Measurements from ENCODE around the gene TMPRSS13. TPM values are rescaled to one million over a fixed set of nuclear protein-coding genes. Genes with fewer than 3 reads are reported as not detected.
"Not testable (repeated sequence)": the region's sequence is repeated elsewhere in the genome, so short reads cannot be mapped to it uniquely, and the experiment has no call there.

Gene TMPRSS13
- total RNA-seq, 1 donor from 2014 or later: 0.15 TPM

DNA sequence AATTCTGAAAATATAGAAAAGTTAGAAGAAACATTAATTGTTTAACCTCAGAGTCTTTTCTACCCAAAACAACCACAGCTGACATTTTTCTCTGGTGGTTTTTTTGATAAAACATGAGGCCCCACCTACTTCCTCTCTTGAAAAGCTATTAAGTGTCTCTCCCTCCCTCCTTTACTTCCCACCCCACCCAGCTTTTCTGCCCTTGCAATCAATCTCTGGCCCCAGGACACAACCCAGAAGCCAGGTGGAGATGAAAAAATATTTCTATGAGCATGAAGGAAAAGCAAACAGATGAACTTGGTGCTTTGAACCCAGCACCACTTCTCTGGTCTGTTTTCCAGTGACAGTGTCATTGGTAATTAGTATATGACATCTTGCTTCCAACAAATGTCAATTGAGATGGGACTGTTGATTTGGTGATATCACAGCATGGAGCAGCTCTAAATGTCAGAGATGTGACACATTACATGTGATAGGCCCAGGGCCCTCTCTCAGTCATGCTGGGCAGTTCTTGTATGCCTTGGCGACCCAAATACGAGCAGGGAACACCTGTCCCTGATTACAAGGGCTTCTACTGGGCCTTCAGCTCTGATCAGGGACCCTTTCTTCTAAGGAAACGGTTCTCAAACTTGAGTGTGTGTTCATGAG, 23.9 kb upstream of the TMPRSS13 start:
- intact Hi-C loops (cut with micrococcal nuclease): no loop called here
- ATAC-seq (peak; percentile 42), DNase-seq (no peak)

DNA sequence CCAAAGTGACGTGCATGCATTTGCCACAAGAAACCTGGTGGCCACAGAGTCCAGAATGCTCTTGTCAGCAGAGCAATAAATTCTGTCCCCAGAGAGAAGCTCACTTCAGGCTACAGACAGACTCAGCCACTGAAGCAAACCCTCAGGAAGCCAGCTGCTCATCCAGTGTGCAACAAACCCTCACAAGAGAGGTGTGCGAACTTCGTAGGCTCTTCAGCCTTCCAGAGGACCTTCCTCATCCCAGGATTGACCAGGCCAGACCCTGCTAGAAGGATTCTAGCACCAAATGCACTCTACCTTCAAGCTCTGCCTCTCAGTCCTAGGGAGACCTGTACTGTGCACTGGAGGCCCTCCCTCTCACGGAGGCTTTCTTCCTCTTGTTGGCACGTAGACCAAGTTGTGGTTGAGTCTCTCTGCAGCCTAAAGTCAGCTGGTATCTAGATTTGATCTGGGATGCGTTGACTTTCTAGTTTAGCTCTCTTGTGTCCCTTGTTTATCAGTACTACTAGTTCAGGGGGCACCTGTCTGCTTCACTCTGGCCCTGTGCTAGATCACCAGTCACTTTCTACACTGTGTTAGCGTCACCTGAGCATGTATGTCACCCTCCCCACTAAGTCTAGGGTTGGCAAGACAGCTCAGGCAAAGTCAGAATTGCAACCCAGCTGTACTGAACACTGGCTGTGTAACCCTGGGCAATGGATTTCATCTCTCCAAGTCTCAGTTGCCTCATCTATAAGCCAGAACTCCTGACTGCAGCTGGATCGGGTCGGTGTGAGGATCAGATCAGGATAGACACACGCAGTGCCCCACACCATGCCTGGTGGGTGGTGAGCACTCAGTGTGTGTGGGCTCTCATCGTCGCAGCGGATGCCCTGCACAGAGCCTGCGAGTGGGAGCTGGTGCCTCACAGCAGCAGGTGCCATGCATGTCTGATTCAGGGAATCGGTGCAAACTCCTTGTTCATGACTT, 22.1 kb upstream of the TMPRSS13 start:
- ATAC-seq (no peak), DNase-seq (no peak)
- intact Hi-C loops (cut with micrococcal nuclease): no loop called here

DNA sequence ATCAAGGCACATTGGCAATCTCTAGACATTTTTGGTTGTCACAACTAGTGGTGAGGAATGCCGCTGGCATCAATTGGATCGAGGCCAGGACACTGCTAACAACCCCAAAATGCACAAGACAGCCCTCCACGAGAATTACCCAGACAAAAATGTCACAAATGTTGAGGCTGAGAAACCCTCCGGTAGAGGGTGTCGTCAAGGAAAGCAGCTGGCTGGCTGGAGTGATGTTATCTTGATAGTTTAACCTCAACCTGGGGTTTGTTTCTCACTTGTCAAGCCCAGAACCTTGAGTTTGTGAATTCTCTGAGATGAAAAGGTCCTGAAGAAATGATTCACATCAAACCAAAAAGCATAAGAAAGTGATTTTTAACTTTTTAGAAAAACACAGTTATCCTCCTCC, 21.1 kb upstream of the TMPRSS13 start:
- no peak for ATAC-seq
- intact Hi-C loops (cut with micrococcal nuclease): no loop called here
- DNase-seq: no peak

DNA sequence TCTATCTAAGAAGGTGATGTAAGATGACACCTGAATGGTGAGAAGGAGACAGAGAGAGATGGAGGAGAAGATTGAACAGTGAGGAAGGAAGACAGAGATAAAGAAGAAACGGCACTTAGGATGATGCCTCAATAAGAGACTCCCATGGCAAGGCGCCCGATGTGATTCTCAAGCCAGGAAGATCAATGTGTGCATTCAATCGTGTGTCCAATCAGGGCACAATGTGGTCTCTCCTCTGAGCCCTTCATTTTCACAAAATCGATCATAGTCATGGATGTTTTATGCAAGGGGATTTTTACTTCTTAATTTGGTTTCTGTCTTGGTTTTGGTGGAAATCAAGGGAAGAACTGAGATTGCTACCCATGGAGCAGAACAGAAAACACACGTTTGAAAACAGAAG, 19.9 kb upstream of the TMPRSS13 start:
- ATAC-seq (no peak), DNase-seq (no peak)
- intact Hi-C loops (cut with micrococcal nuclease): loop anchor here (5.0 kb wide), 1 partner anchor 107 kb away; no protein-coding TSS in a partner anchor

DNA sequence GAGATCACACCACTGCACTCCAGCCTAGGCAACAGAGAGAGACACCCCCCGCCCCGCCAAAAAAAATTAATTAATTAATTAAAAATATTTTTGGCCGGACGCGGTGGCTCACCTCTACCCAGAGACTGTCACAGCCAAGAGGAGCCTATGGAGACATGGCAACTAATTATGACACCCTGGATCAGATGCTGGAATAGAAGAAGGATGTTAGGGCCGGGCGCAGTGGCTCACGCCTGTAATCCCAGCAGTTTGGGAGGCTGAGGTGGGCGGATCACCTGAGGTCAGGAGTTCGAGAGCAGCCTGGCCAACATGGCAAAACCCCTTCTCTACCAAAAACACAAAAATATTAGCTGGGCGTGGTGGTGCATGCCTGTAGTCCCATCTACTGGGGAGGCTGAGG, 19.3 kb upstream of the TMPRSS13 start:
- intact Hi-C loops (cut with micrococcal nuclease): loop anchor here (5.0 kb wide), 1 partner anchor 106 kb away; no protein-coding TSS in a partner anchor
- DNase-seq, ATAC-seq: not testable (repeated sequence)

DNA sequence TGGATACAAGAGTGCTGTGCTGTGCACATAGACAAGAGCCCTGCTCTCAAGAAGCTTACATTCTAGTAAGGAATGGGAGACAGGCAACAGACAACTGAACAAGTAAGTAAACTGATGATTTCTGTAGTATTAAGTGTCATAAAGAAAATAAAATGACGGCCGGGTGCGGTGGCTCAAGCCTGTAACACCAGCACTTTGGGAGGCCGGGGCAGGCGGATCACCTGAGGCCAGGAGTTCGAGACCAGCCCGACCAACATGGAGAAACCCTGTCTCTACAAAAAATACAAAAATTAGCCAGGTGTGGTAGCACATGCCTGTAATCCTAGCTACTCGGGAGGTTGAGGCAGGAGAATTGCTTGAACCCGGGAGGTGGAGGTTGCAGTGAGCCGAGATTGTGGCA, 18.5 kb upstream of the TMPRSS13 start:
- DNase-seq, ATAC-seq: not testable (repeated sequence)
- intact Hi-C loops (cut with micrococcal nuclease): loop anchor here (5.0 kb wide), 1 partner anchor 105 kb away; no protein-coding TSS in a partner anchor

DNA sequence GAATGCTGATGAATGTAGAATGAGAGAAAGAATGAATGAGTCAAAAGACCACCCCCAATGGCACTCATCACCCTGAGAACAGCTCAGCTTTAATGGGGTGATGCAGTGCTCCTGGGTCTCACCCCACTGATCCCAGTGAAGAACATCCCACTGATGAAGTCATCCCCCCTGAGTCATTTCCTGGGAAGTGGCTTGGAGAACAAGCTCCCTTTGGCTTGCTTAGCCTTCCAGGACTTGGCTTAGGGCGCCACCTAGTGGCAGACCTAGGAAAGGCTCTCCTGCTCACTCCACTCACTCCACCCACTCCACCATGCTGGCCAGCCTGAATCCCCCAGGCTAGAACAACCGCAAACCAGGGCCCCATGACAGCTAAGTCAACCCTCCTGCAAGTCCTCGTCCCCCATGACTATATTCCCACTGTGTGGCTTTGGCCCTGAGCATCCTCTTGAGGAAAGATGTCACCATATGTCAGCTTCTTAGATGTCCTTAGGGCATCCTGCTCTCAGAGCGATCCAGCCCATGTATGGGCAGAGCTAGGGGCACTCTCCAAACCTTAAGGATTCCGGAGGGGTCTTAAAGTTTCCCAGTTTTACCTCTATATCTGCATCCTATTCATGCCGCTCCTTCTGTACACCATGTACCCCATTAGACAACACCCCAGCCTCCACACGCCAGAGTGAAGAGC, 17.8 kb upstream of the TMPRSS13 start:
- intact Hi-C loops (cut with micrococcal nuclease): loop anchor here (5.0 kb wide), 1 partner anchor 105 kb away; no protein-coding TSS in a partner anchor
- peak; percentile 92 for DNase-seq
- peak; percentile 97 for ATAC-seq

DNA sequence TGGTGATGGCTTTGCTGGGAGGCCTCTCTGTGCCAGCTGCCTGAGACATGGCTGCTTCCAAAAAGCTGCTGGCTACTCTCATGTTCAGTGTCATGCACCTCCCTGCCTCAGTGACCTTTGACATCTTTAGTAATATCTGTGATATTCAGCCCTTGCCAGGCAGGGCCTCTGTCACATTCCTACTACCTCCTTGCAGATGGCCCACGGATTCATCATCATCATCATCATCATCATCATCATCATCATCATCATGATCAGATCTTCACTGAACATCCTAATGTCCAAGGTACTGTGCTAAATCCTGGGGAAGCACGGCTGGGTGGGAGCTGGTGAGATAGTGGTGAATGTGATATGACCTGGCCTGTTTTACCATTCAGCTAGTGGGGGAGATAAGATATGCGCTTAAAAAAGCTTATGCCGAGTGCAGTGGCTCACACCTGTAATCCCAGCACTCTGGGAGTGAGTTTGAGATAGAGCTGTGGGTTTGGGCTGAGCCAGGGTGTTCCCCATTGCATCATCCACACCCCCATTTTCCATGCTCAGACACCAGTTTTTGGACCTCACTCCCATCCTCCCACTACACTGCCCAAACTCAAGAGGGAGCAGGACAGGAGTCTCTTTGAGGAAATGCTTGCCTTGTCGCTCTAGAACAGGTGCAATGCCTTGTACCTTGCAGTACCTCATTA, 17.1 kb upstream of the TMPRSS13 start:
- ATAC-seq: no peak
- DNase-seq: no peak
- intact Hi-C loops (cut with micrococcal nuclease): loop anchor here (5.0 kb wide), 1 partner anchor 104 kb away; no protein-coding TSS in a partner anchor

DNA sequence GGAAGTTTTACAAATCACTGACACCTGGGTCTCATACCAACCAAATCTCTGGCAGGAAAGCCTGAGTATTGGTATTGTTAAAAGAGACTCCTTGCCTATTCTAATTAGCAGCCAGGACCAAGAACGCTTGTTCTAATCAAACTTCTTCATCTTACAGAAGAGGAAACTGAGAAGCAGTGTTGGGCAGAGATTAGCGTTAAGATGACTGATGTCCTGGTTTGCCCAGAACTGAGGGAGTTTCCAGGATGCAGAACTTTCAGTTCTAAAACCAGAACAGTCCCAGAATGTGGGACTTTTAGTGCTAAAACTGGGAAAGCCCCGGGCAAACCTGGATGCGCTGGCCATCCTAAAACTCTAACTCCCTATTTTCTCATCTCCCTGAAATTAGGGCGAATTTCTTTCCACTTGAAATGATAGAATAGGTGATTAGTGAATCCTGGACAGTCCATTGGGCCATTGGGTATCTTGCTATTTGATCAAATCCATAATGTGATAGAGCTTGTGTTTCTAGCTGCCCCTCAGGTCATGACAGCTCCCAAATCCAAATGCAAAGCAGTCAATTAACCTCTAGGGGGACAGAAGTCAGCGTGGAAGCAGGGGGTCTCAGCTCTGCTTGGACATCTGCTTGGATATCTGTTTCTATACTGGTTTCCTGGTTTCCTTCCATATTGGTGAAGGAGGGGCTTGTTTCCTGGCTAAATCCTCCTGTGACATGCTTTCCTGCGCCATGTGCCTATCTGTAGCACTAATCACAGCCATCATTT, 16.0 kb upstream of the TMPRSS13 start:
- intact Hi-C loops (cut with micrococcal nuclease): loop anchor here (5.0 kb wide), 1 partner anchor 103 kb away; no protein-coding TSS in a partner anchor
- DNase-seq (no peak), ATAC-seq (peak; percentile 8)

DNA sequence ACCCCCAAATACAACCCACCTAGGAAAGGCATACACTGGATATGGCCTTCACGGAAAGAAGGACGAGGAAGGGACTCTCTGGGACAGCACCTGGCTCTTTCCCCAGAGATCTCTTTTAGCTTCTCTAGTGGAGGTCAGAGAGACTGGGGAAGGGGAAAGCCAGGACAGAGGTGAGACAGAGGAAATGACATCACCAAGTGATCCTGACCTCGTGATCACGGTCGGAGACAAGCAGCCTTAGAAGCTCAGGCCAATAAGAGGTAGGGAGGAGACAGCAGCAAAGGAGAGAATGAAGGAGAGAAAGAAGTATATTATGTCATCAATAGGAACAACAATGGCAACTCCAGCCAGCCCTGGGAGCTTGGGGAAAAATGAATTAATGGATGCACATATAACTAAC, 15.4 kb upstream of the TMPRSS13 start:
- intact Hi-C loops (cut with micrococcal nuclease): no loop called here
- ATAC-seq (no peak), DNase-seq (no peak)

DNA sequence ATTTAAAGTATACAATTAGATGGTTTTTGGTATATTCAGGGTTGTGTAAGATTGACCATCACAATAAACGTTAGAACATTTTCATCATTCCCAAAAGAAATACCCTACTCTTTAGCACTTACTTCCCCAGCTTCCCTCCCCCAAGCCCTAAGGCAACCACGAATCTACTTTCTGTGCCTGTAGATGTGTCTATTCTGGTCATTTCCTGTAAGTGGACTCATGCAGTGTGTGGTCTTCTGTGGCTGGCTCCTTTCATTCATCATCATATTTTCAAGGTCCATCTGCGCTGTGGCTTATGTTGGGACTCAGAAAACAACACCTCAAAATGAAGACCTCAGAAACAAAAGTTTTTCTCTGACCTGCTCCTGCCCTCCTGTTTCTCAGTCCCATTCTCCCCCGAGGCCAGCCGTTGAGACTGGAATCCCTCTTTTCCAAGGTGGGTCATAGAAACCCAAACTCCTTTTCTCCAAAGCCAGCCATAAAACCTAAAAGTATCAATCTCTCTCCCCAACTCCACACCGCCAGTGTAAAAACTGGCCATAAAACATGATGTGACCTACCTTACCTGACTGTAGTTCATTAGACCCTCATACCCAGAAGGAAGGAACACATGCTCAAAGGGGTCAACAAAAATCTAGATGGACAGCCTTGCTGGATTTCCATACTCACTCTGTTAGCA, 12.9 kb upstream of the TMPRSS13 start:
- no peak for DNase-seq
- intact Hi-C loops (cut with micrococcal nuclease): no loop called here
- ATAC-seq: no peak

DNA sequence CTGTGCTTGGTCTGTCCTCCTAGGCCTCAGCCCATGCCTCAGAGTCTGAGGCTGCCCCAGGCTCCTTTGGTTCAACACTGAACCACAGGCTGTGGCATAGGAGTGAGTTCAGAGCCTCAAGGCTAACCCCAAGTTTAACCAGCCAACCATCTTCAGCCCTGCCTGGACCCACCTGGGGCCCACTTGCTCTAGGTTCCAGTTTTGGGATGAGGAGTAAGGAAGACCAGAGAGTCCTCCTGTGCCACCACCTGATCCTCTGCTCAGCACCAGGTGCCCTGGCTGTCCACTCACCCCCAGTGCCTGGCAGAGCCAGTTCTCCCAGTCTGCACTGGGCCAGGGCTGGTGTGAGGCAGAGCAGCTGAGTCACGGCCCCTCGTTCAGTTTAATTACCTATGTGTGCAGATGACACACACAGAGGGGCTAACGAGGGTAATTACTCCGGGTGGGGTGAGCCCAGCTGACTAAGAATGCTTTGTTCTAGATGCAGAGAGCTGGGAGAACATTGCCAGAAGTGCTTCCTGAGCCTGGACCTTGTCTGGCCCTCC, 12.0 kb upstream of the TMPRSS13 start:
- ATAC-seq: no peak
- DNase-seq: no peak
- intact Hi-C loops (cut with micrococcal nuclease): no loop called here

DNA sequence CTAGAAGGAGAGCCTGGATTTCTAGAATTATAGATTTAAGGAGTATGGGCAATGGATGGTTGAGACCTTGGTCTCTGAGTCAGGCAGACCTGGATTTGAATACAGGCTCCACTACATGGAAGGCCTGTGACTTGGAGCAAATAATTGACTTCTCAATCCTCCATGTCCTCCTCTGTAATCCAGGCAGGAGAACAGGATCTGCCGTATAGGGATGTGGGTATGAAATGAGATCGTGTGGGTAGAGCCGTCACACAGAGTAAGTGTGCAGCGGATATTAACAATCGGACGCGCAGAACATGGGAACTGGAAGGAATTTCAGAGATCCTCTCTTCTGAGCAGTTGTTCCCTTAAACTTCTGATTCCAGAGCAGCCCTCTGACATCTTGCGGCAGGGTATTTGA, 11.5 kb upstream of the TMPRSS13 start:
- DNase-seq: no peak
- intact Hi-C loops (cut with micrococcal nuclease): no loop called here
- ATAC-seq: no peak

DNA sequence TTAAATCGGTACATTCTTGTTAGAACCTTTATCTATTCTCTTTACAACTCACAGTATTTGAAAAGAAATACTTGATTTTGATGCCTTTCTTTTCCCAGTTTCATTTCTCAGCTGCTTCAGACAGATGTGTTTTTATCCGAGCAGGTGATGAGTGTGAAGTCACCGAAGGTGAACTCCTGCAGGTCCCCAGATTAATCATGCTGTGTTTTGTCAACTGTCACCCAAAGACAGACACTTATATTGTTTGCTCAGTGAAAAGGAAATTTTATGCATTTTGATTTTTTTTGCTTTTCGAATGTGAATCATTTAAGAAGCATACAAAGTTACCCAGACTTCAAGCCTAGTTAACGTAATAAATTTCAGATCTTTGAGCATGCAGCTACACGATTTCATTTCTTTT, 7.8 kb upstream of the TMPRSS13 start:
- ATAC-seq (no peak), DNase-seq (no peak)
- intact Hi-C loops (cut with micrococcal nuclease): no loop called here

DNA sequence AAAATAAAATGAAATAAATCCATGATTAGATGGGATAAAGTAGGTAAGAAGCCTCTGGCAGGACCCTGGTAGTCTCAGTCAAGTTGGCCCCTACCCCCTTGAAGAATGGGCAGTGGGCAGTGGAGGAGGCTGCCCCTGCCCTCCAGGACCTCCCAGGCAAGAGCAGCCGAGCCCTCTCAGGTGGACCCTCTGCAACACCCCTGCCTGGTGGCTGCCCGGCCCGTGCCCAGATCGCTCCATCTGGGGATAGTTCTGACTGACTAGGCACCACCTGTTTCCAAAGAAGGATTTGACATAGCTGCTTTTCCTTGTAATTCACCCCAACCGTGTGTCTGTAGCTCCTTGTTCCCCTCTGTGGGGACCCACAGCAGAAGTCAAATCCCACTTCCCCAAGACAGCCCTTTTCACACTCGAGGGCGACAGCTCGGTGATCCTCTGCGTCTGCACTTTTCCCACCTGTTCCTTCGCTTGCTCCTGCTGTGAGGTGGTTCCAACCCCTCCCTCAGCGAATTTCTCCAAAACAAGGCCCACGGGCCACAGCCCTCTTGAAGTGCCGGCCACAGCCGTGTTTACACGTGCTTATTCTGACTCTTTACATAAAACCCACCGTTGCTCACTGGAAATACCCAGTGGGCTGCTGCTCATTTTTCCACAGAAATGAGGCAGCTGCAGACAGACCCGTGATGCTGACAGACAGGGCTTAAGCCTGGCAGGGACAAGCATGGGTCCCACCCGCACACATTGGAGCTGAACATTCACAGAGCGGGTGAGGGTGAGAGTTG, 5.5 kb upstream of the TMPRSS13 start:
- ATAC-seq (no peak), DNase-seq (no peak)
- intact Hi-C loops (cut with micrococcal nuclease): no loop called here

DNA sequence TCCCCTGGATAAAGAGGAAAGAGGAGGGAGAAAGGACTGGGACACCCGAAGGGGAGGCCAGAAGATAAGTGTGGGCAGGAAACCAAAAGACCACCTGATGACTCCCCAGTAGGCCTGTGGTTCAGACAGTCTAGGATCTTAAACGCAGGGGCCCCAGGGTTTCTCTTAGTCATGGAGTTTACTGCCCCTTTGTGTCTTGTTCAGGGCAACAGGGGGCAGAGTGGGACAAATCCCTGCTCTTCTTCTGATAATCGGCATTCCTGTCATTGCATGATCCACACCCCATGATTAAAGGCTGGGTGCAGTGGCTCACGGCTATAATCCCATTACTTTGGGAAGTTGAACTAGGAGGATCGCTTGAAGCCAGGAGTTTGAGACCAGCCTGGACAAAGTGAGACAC, 4.7 kb upstream of the TMPRSS13 start:
- no peak for DNase-seq
- ATAC-seq: no peak

DNA sequence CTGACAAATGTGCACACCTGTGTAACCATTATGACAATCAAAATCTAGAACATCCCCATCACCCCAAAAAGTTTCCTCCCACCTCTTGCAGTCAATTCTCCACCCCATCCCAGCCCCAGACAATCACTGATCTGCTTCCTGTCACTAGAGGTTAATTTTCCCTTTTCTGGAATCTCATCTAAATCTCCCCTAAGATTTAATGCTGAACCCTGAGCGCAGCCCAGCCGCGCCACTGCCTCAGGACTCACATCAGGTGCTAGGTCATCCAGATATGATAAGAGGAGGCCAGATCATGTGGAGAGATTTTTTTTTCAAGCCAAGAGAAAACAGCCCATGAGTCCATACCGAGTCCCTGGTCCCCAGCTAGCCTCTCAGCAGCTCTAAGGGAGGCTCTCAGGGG, 4.3 kb upstream of the TMPRSS13 start:
- no peak for DNase-seq
- no peak for ATAC-seq
- intact Hi-C loops (cut with micrococcal nuclease): no loop called here

More for the DNA sequence above, 4.7 kb upstream of the TMPRSS13 start:
- intact Hi-C loops (cut with micrococcal nuclease): no loop called here
